Chondrocyte (in vitro differentiated cells): Measurements from ENCODE around the gene CLTCL1. TPM values are rescaled to one million over a fixed set of nuclear protein-coding genes. Genes with fewer than 3 reads are reported as not detected.
A peak's percentile ranks its signal among the peaks of the same experiment; 100 is the strongest.

ENCODE experiments used
- DNase-seq: peaks from one replicate; pipeline ENCODE4 v3.0.0; 2021; ENCODE audit warnings: mixed read lengths, low spot score
- H3K27ac Mint-ChIP-seq: one replicate; pipeline ENCODE4 v1.8.0; 2021; ENCODE audit warnings: mild to moderate bottlenecking, moderate library complexity, mixed read lengths; ENCODE audit not compliant: unreplicated experiment
- H3K27me3 Mint-ChIP-seq: 2 replicates; pipeline ENCODE4 v1.8.0; 2021; ENCODE audit warnings: low read depth, mixed read lengths
- H3K36me3 Mint-ChIP-seq: 2 replicates; pipeline ENCODE4 v1.8.0; 2021; ENCODE audit warnings: low read depth, mixed read lengths
- H3K4me1 Mint-ChIP-seq: 2 replicates; pipeline ENCODE4 v1.8.0; 2021; ENCODE audit warnings: low read depth, mild to moderate bottlenecking, mixed read lengths
- H3K4me3 Mint-ChIP-seq: one replicate; pipeline ENCODE4 v1.8.0; 2021; ENCODE audit warnings: mild to moderate bottlenecking, moderate library complexity, mixed read lengths; ENCODE audit not compliant: unreplicated experiment
- H3K9me3 Mint-ChIP-seq: 2 replicates; pipeline ENCODE4 v1.8.0; 2021; ENCODE audit warnings: low read depth, mixed read lengths
- CTCF ChIP-seq: fragments of 200-600 bp; sonication (generic); IDR thresholded peaks from 2 replicates; pipeline ENCODE4 v1.5.0; 2021; ENCODE audit warnings: antibody characterized with exemption, mild to moderate bottlenecking, moderate library complexity
- total RNA-seq: library from RNA; stranded (reverse); gene quantifications from 3 replicates; pipeline ENCODE4 v1.2.1, GENCODE V29; 2021

CLTCL1 gene
- total RNA-seq, 1 donor from 2014 or later: 24.2 TPM

GRCh38 chr22:19212302-19212870 is 79.1 kb downstream of the CLTCL1 start:
- no peak for TF ChIP-seq CTCF
- Mint-ChIP-seq H3K4me3 (no peak overlapping the region), H3K9me3 (no peaks in the 10 kb centered on the region), H3K4me1 (no peaks in the 10 kb centered on the region), H3K36me3 (peaks cover 37% of the 10 kb centered on the region), H3K27me3 (no peaks in the 10 kb centered on the region), H3K27ac (no peak overlapping the region)
- no peak for DNase-seq

- Mint-ChIP-seq H3K36me3 (peaks cover 32% of the 10 kb centered on the region), H3K4me3 (no peak overlapping the region), H3K27me3 (no peaks in the 10 kb centered on the region), H3K27ac (no peak overlapping the region), H3K9me3 (no peaks in the 10 kb centered on the region), H3K4me1 (no peaks in the 10 kb centered on the region)
- no peak for TF ChIP-seq CTCF
- peak; percentile 48 for DNase-seq
These were observed 81.3 kb downstream of the CLTCL1 start for GRCh38 chr22:19210188-19210587.

- Mint-ChIP-seq H3K27ac (no peak overlapping the region), H3K4me3 (no peak overlapping the region), H3K9me3 (no peaks in the 10 kb centered on the region), H3K36me3 (peaks cover 31% of the 10 kb centered on the region), H3K4me1 (no peaks in the 10 kb centered on the region), H3K27me3 (no peaks in the 10 kb centered on the region)
- DNase-seq: no peak
- no peak for TF ChIP-seq CTCF
These were observed 83.2 kb downstream of the CLTCL1 start for GRCh38 chr22:19208287-19208847.

- no peak overlapping the region for H3K27ac Mint-ChIP-seq
These were observed 83.6 kb downstream of the CLTCL1 start for GRCh38 chr22:19207884-19208283.

GRCh38 chr22:19207401-19207808 is 84.1 kb downstream of the CLTCL1 start:
- DNase-seq: peak; percentile 13
- Mint-ChIP-seq H3K27me3 (no peaks in the 10 kb centered on the region), H3K27ac (no peak overlapping the region), H3K4me1 (no peaks in the 10 kb centered on the region), H3K36me3 (peaks cover 35% of the 10 kb centered on the region), H3K9me3 (no peaks in the 10 kb centered on the region), H3K4me3 (no peak overlapping the region)
- TF ChIP-seq CTCF: no peak

More at GRCh38 chr22:19207884-19208283, 83.6 kb downstream of the CLTCL1 start:
- H3K9me3 Mint-ChIP-seq: no peaks in the 10 kb centered on the region
- DNase-seq: peak; percentile 14
- H3K36me3 Mint-ChIP-seq: peaks cover 31% of the 10 kb centered on the region
- H3K27me3 Mint-ChIP-seq: no peaks in the 10 kb centered on the region
- H3K4me1 Mint-ChIP-seq: no peaks in the 10 kb centered on the region
- H3K4me3 Mint-ChIP-seq: no peak overlapping the region
- no peak for TF ChIP-seq CTCF
